GM12878 (cell line): ENCODE measurements around the gene PCNP. TPM values are rescaled to one million over a fixed set of nuclear protein-coding genes. Genes with fewer than 3 reads are reported as not detected.

ENCODE experiments used
- ATAC-seq: fragments of 200-7000 bp; cut with Tn5 transposase; 3 replicates; pipeline ENCODE4 v1.9.1; 2020; ENCODE audit warnings: mild to moderate bottlenecking, moderate library complexity
- BruUV-seq: library from RNA; stranded (reverse); fragments of 400-500 nt; replicated peaks from 2 replicates; lab custom pipeline; 2021; lab: Mats Ljungman, UMichigan
- CTCF ChIA-PET: fragments of 300-600 bp; sonication (Branson Sonifier 250); formaldehyde crosslinking; extraction: SDS; loops from one replicate; lab custom pipeline; 2021; ENCODE audit warnings: inconsistent platforms; lab: Yijun Ruan, JAX
- POLR2A ChIA-PET: fragments of 350-600 bp; formaldehyde crosslinking; extraction: SDS; loops from one replicate; lab custom pipeline; 2021; ENCODE audit warnings: inconsistent platforms; lab: Charles Lee
- RAD21 ChIA-PET: fragments of 300-600 bp; sonication (Branson Sonifier 250); formaldehyde crosslinking; loops from one replicate; lab custom pipeline; 2023; ENCODE audit warnings: antibody characterized with exemption; ENCODE audit not compliant: unreplicated experiment; lab: Charles Lee
- SMC1A ChIA-PET: fragments of 300-600 bp; sonication (Branson Sonifier 250); formaldehyde crosslinking; loops from one replicate; lab custom pipeline; 2023; ENCODE audit not compliant: unreplicated experiment, uncharacterized antibody; lab: Charles Lee
- DNase-seq: peaks from one replicate; pipeline ENCODE4 v3.0.0-alpha.2; 2011; ENCODE audit warnings: low read depth, low spot score
- FAIRE-seq: peaks from 3 replicates; lab custom pipeline; 2011; peaks lifted over from hg19 to GRCh38; lab: Jason Lieb, UNC
- H2AFZ ChIP-seq: 2 replicates; pipeline ENCODE4 v1.6.0; 2011; ENCODE audit warnings: low read depth, low read length, control low read depth; ENCODE audit not compliant: control insufficient read depth
- H3K27ac ChIP-seq: 2 replicates; pipeline ENCODE4 v1.5.1; 2011; ENCODE audit warnings: control low read depth; ENCODE audit not compliant: control insufficient read depth, insufficient read depth
- H3K27me3 ChIP-seq, 2 experiments: replicated peaks in 1 of 2; 2 replicates each; pipeline versions ENCODE4 v1.6.0 to v1.6.1; 2011; ENCODE audit warnings: low read length in 1 of 2; ENCODE audit not compliant: control insufficient read depth in 2 of 2, insufficient read depth in 2 of 2
- H3K36me3 ChIP-seq, 2 experiments: 2 replicates each; pipeline ENCODE4 v1.5.1; 2011; ENCODE audit warnings: low read length in 1 of 2; ENCODE audit not compliant: control insufficient read depth in 2 of 2, insufficient read depth in 2 of 2
- H3K4me1 ChIP-seq: 2 replicates; pipeline ENCODE4 v1.6.1; 2011; ENCODE audit warnings: mild to moderate bottlenecking, low read length, moderate library complexity, mixed read lengths; ENCODE audit not compliant: control insufficient read depth, insufficient read depth
- H3K4me2 ChIP-seq: 2 replicates; pipeline ENCODE4 v1.6.0; 2011; ENCODE audit warnings: control low read depth; ENCODE audit not compliant: control insufficient read depth, insufficient read depth
- H3K4me3 ChIP-seq: fragments of 200-600 bp; sonication (generic); 2 replicates; pipeline ENCODE4 v1.5.1; 2016
- H3K79me2 ChIP-seq: 2 replicates; pipeline ENCODE4 v1.6.0; 2011; ENCODE audit warnings: low read length; ENCODE audit not compliant: control insufficient read depth, insufficient read depth
- H3K9ac ChIP-seq: 2 replicates; pipeline ENCODE4 v1.8.0; 2011; ENCODE audit warnings: low read length, control low read depth, mixed read lengths; ENCODE audit not compliant: control insufficient read depth, insufficient read depth
- H3K9me3 ChIP-seq: replicated peaks from 3 replicates; pipeline ENCODE4 v1.5.1; 2011; ENCODE audit warnings: mild to moderate bottlenecking, low read length; ENCODE audit not compliant: control insufficient read depth, insufficient read depth
- H4K20me1 ChIP-seq: 2 replicates; pipeline ENCODE4 v1.6.0; 2011; ENCODE audit not compliant: control insufficient read depth, insufficient read depth
- BACH1 ChIP-seq: fragments of 450-650 bp; IDR thresholded peaks from 2 replicates; pipeline ENCODE4 v1.6.1; 2017; ENCODE audit warnings: mild to moderate bottlenecking, borderline replicate concordance
- CHD4 ChIP-seq: fragments of 200-600 bp; sonication (generic); IDR thresholded peaks from 2 replicates; pipeline ENCODE4 v1.6.1; 2016; ENCODE audit warnings: mild to moderate bottlenecking
- ELK1 ChIP-seq: IDR thresholded peaks from 2 replicates; pipeline ENCODE4 v1.6.1; 2012; ENCODE audit warnings: low read depth, low read length, improper control_type of control experiment
- GABPA ChIP-seq: IDR thresholded peaks from 2 replicates; pipeline ENCODE4 v1.6.1; 2014; ENCODE audit warnings: antibody characterized with exemption, low read depth, mild to moderate bottlenecking, inconsistent platforms
- HCFC1 ChIP-seq: fragments of 150-350 bp; IDR thresholded peaks from 2 replicates; pipeline ENCODE4 v1.6.1; 2014; ENCODE audit warnings: low read length
- JUNB ChIP-seq: IDR thresholded peaks from 2 replicates; pipeline ENCODE4 v1.6.1; 2016; ENCODE audit warnings: antibody characterized with exemption, mild to moderate bottlenecking
- LARP7 ChIP-seq: fragments of 450-650 bp; IDR thresholded peaks from 2 replicates; pipeline ENCODE4 v1.6.1; 2017; ENCODE audit warnings: mild to moderate bottlenecking
- MTA2 ChIP-seq: fragments of 450-650 bp; IDR thresholded peaks from 2 replicates; pipeline ENCODE4 v1.6.1; 2016; ENCODE audit warnings: low read depth, mild to moderate bottlenecking, moderate library complexity
- TCF7 ChIP-seq: IDR thresholded peaks from 2 replicates; pipeline ENCODE4 v1.6.1; 2014; ENCODE audit warnings: antibody characterized with exemption, borderline replicate concordance
- ZBTB40 ChIP-seq: fragments of 450-650 bp; IDR thresholded peaks from 2 replicates; pipeline ENCODE4 v1.6.1; 2016; ENCODE audit warnings: mild to moderate bottlenecking, moderate library complexity, borderline replicate concordance
- ZNF687 ChIP-seq: fragments of 450-650 bp; IDR thresholded peaks from 2 replicates; pipeline ENCODE4 v1.6.1; 2017; ENCODE audit warnings: mild to moderate bottlenecking, moderate library complexity
- WGBS: methylation state at CpG from one replicate; pipeline ENCODE4 v1.1.6; 2016; ENCODE audit warnings: low lambda C conversion rate; ENCODE audit not compliant: insufficient replicate concordance, insufficient coverage; ENCODE audit errors: missing lambda C conversion rate; 5-methylcytosine and 5-hydroxymethylcytosine counted together
- in situ Hi-C: fragments of 300-500 bp; cut with MboI; formaldehyde crosslinking; loops from 9 replicates; pipeline ENCODE4 v1.14.3; 2018; ENCODE audit warnings: mixed read lengths
- intact Hi-C: fragments of 100-400 bp; cut with micrococcal nuclease; formaldehyde crosslinking; loops from one replicate; pipeline ENCODE4 v1.14.2; 2022; ENCODE audit not compliant: unreplicated experiment
- polyA plus RNA-seq, 11 experiments: library from polyadenylated mRNA; depleted of rRNA in 4 of 11; unstranded in 6 of 11; stranded (reverse) in 5 of 11; fragments of >200 nt; fragmentation: Nextera tagmentation in 4 of 11; fragmentation: Illumina TruSeq in 1 of 11; extraction: Ambion mirVana in 4 of 11; extraction: Trizol in 1 of 11; gene quantifications; 1 replicate in 1 of 11; 2 replicates in 10 of 11; pipeline versions ENCODE4 v1.2.1 to v1.2.3, GENCODE V29; 2011 to 2016; ENCODE audit warnings: inconsistent platforms in 2 of 11, missing spikeins in 2 of 11, low read depth in 1 of 11
- total RNA-seq, 4 experiments: library from RNA; depleted of rRNA in 3 of 4; stranded (reverse); fragments of >200 nt in 3 of 4; fragmentation: Illumina TruSeq in 1 of 4; extraction: Trizol in 1 of 4; gene quantifications; 2 replicates each; pipeline versions ENCODE4 v1.2.1 to v1.2.3, GENCODE V29; 2013 to 2021

The PCNP gene
- total and polyA plus RNA-seq, 10 of the 15 experiments (the other 5 are each of a cell fraction or from before 2014, with no cell fraction given), result 49.8 to 179 (median 109) TPM

GRCh38 chr3:101561630-101562328, 12.2 kb upstream of the PCNP start, which contains the start of gene TRMT10C:
TSS of gene TRMT10C (plus strand) at chr3:101561868. CDS start at chr3:101564782, 2,914 bp downstream.
- in situ Hi-C loops (no loop called here), intact Hi-C loops (loop anchor here (2.0 to 10.0 kb wide), 2 partner anchors 13 to 177 kb away; partner anchors contain the start of gene PCNP)
- Histone ChIP-seq H3K4me3 (peak within 1 kb of the TSS; percentile 89), H3K9ac (peak within 1 kb of the TSS; percentile 92), H3K79me2 (peaks cover 28% of the 10 kb centered on the region), H2AFZ (peak within 1 kb of the TSS; percentile 80), H3K4me2 (peak within 1 kb of the TSS; percentile 90), H3K27me3 (no peaks in the 10 kb centered on the region), H4K20me1 (no peaks in the 10 kb centered on the region), H3K27ac (peak within 1 kb of the TSS; percentile 80), H3K9me3 (no peaks in the 10 kb centered on the region), H3K36me3 (peaks cover 0 to 14% of the 10 kb centered on the region in 2 experiments), H3K4me1 (peaks cover 3% of the 10 kb centered on the region)
- DNase-seq, result peak; percentile 74
- RAD21 ChIA-PET, result interaction anchor here (2.3 kb wide), 1 partner anchor 12 kb away, joined by 11 read pairs; the partner anchor contains the start of gene PCNP
- 1% methylated on average over 35 of the region's 35 CpGs for WGBS
- SMC1A ChIA-PET, result interaction anchor here (0.8 to 1.1 kb wide), 4 partner anchors 10 to 48 kb away, joined by 3 read pairs; partner anchors contain the start of genes PCNP and SENP7
- BruUV-seq, result TSS peak; percentile 76
- ATAC-seq, result peak; percentile 98
- peak; percentile 93 for FAIRE-seq
- POLR2A ChIA-PET, result interaction anchor here (0.5 to 1.9 kb wide), 5 partner anchors 12 to 114 kb away, joined by 3 to 13 read pairs (median 4); partner anchors contain the start of genes PCNP and SENP7
- CTCF ChIA-PET, result interaction anchor here (1.0 to 1.4 kb wide), 3 partner anchors 12 to 43 kb away, joined by 3 to 8 read pairs (median 5); partner anchors contain the start of gene PCNP
- TF ChIP-seq JUNB (no peak), CHD4 (no peak), ZBTB40 (peak; percentile 97), HCFC1 (peak; percentile 69), MTA2 (0 out of 2 replicates have a peak, but pooled peaks have one; percentile 19), ZNF687 (peak; percentile 87), LARP7 (peak; percentile 65), GABPA (peak; percentile 99), BACH1 (no peak), TCF7 (0 out of 2 replicates have a peak, but pooled peaks have one; percentile 35), ELK1 (no peak)
